Measurements from ENCODE around the gene RNF26.
A peak's percentile ranks its signal among the peaks of the same experiment; 100 is the strongest.

Gene RNF26

DNA sequence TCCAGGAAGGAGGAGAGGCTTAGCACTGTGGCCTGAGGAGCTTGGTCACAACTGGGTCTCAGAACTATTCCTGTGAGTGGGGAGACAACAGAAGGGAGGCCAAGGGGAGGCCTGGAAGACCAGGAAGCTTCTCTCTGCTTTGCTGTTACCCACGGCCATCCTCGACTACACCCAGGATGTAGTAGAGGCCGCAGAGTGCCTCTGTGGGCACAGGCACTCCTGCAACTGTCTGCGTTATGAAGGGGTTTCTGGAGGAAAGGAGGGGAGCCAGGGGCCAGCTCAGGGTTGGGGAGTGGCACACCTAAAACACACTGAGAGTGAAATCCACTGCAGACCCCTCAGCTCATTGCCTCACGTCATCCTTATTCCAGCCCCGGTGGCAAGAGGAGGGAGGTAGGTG, 16.0 kb downstream of the RNF26 start:
- ChIA-PET POLR2A (no interaction called here), CTCF (interaction anchor here (1.4 to 7.6 kb wide), 2 partner anchors 11 to 25 kb away, joined by 7 to 123 read pairs; partner anchors contain the start of gene C1QTNF5)
- TF ChIP-seq, protein P1, sequence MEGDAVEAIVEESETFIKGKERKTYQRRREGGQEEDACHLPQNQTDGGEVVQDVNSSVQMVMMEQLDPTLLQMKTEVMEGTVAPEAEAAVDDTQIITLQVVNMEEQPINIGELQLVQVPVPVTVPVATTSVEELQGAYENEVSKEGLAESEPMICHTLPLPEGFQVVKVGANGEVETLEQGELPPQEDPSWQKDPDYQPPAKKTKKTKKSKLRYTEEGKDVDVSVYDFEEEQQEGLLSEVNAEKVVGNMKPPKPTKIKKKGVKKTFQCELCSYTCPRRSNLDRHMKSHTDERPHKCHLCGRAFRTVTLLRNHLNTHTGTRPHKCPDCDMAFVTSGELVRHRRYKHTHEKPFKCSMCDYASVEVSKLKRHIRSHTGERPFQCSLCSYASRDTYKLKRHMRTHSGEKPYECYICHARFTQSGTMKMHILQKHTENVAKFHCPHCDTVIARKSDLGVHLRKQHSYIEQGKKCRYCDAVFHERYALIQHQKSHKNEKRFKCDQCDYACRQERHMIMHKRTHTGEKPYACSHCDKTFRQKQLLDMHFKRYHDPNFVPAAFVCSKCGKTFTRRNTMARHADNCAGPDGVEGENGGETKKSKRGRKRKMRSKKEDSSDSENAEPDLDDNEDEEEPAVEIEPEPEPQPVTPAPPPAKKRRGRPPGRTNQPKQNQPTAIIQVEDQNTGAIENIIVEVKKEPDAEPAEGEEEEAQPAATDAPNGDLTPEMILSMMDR (IDR thresholded peaks at IDR 0.05; ENCODE audit: insufficient read depth, low read length, missing control alignments) = no peak
- no peak for DNase-seq (ENCODE audit: low read depth, low spot score)
- no peak overlapping the region for H3K4me3 ChIP-seq (ENCODE audit: low read depth, low read length)

GRCh38 chr11:119351232-119351631, 16.9 kb downstream of the RNF26 start:
- no peak overlapping the region for H3K4me3 ChIP-seq (ENCODE audit: low read depth, low read length)
- TF ChIP-seq, protein P1 (IDR thresholded peaks at IDR 0.05; ENCODE audit: insufficient read depth, low read length, missing control alignments) = no peak
- no peak for DNase-seq (ENCODE audit: low read depth, low spot score)
- CTCF ChIA-PET = interaction anchor here (1.4 to 7.6 kb wide), 3 partner anchors 12 to 126 kb away, joined by 7 to 123 read pairs (median 10); partner anchors contain the start of gene C1QTNF5
- POLR2A ChIA-PET = no interaction called here

- ChIA-PET POLR2A (no interaction called here), CTCF (interaction anchor here (0.6 to 7.6 kb wide), 10 partner anchors 9 to 124 kb away, joined by 3 to 123 read pairs (median 10); partner anchors contain the start of genes C1QTNF5 and USP2)
- TF ChIP-seq, protein P1 (IDR thresholded peaks at IDR 0.05; ENCODE audit: insufficient read depth, low read length, missing control alignments) = no peak
- no peak overlapping the region for H3K4me3 ChIP-seq (ENCODE audit: low read depth, low read length)
- DNase-seq (ENCODE audit: low read depth, low spot score) = no peak
These were observed 18.5 kb downstream of the RNF26 start for GRCh38 chr11:119352857-119353260.

DNA sequence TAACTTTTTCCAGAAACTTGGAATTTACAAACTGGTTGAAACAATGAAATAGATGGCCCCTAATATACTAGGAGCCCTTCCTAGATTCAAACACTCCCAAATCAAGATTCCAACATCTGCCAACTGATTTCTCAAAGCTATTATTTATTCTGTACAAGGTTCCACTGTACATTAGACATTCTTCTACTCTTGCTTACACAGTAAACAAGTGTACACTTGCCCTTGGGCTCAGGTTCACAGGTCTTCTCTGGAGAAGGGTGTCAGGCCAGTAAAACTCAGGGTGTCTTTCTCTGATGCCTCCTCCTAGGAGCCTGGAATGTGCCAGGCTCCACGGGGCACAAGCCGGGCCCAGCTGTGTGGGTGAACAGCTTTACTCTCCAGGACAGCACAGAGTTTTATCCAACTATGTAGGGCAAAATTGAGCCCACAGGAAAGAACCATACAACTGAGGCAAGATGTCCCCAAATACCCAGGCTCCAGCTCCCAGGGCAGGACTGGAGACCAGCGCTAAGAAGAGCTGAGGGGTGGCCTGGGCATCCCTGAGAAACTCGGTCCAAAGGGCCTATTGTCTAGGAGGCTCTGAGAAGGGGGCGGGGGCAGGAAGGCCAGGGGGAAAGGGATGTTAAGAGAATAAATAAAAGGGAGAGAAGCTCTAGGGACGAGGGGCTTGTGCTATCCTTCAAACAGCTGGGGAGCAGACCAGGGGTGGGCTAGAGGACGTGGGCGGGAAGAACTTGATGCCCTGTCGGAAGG, 20.9 kb downstream of the RNF26 start:
- H3K4me3 ChIP-seq (ENCODE audit: low read depth, low read length) = no peak overlapping the region
- POLR2A ChIA-PET = interaction anchor here (1.2 to 1.4 kb wide), 2 partner anchors 17 to 78 kb away, joined by 4 to 11 read pairs; no protein-coding TSS in a partner anchor
- no peak for DNase-seq (ENCODE audit: low read depth, low spot score)
- TF ChIP-seq, protein P1 (IDR thresholded peaks at IDR 0.05; ENCODE audit: insufficient read depth, low read length, missing control alignments) = no peak
- CTCF ChIA-PET = interaction anchor here (0.8 to 5.1 kb wide), 29 partner anchors 11 to 724 kb away, joined by 3 to 365 read pairs (median 8); partner anchors contain the start of genes C1QTNF5, CBL, MFRP and RNF26

- POLR2A ChIA-PET = interaction anchor here (0.6 to 1.4 kb wide), 2 partner anchors 18 to 19 kb away, joined by 3 to 11 read pairs; no protein-coding TSS in a partner anchor
- CTCF ChIA-PET = interaction anchor here (0.6 to 5.1 kb wide), 44 partner anchors 11 to 1433 kb away, joined by 3 to 365 read pairs (median 5); partner anchors contain the start of genes C1QTNF5, CBL, MFRP and RNF26
- DNase-seq (ENCODE audit: low read depth, low spot score) = no peak
- TF ChIP-seq, protein P1 (IDR thresholded peaks at IDR 0.05; ENCODE audit: insufficient read depth, low read length, missing control alignments) = peak; percentile 98
- peak overlapping the region; percentile 69 for H3K4me3 ChIP-seq (ENCODE audit: low read depth, low read length)
These were observed 22.2 kb downstream of the RNF26 start for GRCh38 chr11:119356349-119357031.

All from AG04449 (cell line).